ENCODE data around the gene PALM2AKAP2.
A peak's percentile ranks its signal among the peaks of the same experiment; 100 is the strongest.

Gene PALM2AKAP2

DNA sequence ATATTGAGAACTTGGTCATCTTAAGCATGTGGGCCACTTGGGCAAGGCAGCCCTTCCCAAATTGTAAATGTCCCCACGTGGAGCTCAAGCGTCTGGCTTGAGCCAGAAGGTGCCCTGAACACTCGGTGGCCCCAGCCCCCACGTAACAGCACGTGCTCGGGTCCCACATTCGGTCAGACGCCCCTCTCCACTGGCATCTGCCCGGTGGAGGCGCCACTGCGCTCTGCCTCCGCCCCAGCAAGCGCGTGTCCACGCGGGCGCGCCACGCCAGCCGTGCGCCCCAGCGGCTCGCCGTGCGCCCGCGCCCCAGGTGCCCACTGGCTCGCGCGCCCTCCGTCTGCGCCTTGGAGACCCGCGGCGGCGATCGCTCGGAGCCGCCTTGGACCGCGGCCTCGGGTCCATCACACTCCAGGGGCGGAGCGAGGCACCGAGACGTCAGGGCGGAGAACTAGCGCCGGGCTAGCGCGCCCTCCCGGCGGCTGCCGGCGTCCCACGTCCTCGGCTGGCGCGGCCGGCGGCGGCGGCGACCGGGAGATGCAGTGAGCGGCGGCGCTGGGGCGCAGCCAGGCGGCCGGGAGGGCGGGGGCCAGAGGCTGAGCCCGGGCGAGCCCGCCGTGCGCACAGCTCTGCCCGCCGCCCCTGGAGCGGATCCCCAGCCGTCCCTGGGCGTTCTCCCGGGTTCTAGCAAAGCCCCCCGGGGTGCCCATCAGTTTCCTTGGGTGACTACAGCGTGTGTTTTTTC, at the start of gene PALM2AKAP2:
Gene PALM2AKAP2 (plus strand): TSS at position 488 of the 742 bp plus-strand sequence. CDS start 291 bp downstream, outside the sequence.
- H3K4me3 ChIP-seq (ENCODE audit: control insufficient read depth, low read depth, low read length): peak within 1 kb of the TSS; percentile 82
- DNase-seq (ENCODE audit: low read depth): no peak
- TF ChIP-seq, protein P1, sequence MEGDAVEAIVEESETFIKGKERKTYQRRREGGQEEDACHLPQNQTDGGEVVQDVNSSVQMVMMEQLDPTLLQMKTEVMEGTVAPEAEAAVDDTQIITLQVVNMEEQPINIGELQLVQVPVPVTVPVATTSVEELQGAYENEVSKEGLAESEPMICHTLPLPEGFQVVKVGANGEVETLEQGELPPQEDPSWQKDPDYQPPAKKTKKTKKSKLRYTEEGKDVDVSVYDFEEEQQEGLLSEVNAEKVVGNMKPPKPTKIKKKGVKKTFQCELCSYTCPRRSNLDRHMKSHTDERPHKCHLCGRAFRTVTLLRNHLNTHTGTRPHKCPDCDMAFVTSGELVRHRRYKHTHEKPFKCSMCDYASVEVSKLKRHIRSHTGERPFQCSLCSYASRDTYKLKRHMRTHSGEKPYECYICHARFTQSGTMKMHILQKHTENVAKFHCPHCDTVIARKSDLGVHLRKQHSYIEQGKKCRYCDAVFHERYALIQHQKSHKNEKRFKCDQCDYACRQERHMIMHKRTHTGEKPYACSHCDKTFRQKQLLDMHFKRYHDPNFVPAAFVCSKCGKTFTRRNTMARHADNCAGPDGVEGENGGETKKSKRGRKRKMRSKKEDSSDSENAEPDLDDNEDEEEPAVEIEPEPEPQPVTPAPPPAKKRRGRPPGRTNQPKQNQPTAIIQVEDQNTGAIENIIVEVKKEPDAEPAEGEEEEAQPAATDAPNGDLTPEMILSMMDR (IDR thresholded peaks at IDR 0.05; ENCODE audit: control insufficient read depth, insufficient read depth, low read depth, low read length, missing control alignments): no peak

DNA sequence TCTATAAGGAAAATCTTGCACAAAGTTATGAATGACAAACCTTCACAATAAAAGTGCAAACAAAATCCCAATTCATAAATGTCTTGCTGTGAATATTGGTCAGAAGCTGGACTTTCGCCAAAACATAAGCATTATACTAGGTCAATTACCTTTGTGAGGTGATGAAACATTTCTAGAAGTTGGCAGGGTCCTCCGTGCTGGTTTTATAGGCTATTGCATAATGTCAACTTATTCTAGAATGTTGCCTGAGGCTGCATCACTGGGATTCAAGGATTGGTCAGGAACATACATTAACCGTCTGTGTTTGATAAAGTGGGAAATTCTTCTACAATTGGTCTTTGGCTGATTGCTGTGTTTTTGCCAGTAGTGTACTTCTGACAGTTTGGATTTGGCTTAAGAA, 49.8 kb upstream of the PALM2AKAP2 start:
- no peak for DNase-seq (ENCODE audit: low read depth)
- H3K4me3 ChIP-seq (ENCODE audit: control insufficient read depth, low read depth, low read length): no peak overlapping the region
- TF ChIP-seq, protein P1 (IDR thresholded peaks at IDR 0.05; ENCODE audit: control insufficient read depth, insufficient read depth, low read depth, low read length, missing control alignments): no peak

DNA sequence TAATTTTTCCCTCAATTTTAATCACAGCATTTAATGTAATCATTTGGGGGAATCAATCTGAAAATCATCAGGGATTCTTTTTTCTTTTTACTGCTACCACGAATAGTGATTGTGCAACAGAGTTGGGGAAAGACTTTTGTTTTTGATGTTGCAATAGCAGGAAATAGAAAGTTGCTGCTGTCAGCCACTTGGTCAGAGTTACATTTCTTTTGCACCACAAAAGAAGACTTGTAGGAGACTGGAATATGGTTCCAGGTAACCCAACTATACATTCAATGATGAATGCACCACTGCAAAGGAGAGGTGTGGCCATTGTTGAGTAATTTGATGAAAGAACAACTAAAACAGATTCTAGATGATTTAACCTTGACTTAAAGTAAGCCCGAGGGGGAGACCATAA, 46.3 kb upstream of the PALM2AKAP2 start:
- peak; percentile 34 for DNase-seq (ENCODE audit: low read depth)
- H3K4me3 ChIP-seq (ENCODE audit: control insufficient read depth, low read depth, low read length): no peak overlapping the region
- TF ChIP-seq, protein P1 (IDR thresholded peaks at IDR 0.05; ENCODE audit: control insufficient read depth, insufficient read depth, low read depth, low read length, missing control alignments): no peak

DNA sequence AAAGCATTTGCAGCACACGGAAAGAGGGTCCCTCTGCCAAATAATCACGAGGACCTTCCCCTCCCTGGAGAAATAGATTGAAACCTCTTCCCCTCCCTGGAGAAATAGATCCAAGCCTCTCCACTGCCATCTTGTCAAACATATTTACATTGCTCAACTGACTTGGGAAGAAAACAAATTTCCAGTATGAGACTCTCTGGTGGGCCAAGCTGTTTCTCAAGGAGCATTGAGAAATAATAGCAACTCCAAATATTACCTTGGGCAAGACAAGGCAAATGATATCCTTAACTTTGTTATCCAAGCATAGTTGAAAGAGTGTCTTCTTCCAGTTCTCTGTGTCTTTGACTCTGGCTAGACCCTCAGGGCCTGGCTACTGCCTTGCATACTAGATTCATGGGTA, 45.2 kb upstream of the PALM2AKAP2 start:
- TF ChIP-seq, protein P1 (IDR thresholded peaks at IDR 0.05; ENCODE audit: control insufficient read depth, insufficient read depth, low read depth, low read length, missing control alignments): no peak
- H3K4me3 ChIP-seq (ENCODE audit: control insufficient read depth, low read depth, low read length): no peak overlapping the region
- no peak for DNase-seq (ENCODE audit: low read depth)

DNA sequence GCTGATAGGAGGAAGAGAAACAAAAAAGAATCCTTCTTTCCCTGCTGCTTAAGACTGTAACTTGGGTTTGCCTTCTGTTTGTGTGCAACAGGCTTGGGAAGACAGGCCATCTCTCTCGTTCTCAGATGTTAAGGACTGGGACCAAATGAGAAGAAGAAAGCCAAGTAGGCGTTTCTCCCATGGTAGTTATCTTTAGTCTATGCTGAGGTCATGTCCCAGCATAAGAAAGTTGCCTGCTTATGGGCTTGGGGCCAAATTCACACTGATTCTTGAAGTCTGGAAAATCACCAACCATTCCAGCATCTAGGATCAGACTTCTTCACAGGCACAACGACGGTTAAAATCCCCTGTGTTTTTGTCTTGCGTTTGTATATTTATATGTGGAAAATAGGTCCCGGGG, 44.2 kb upstream of the PALM2AKAP2 start:
- H3K4me3 ChIP-seq (ENCODE audit: control insufficient read depth, low read depth, low read length): no peak overlapping the region
- DNase-seq (ENCODE audit: low read depth): no peak
- TF ChIP-seq, protein P1 (IDR thresholded peaks at IDR 0.05; ENCODE audit: control insufficient read depth, insufficient read depth, low read depth, low read length, missing control alignments): no peak

DNA sequence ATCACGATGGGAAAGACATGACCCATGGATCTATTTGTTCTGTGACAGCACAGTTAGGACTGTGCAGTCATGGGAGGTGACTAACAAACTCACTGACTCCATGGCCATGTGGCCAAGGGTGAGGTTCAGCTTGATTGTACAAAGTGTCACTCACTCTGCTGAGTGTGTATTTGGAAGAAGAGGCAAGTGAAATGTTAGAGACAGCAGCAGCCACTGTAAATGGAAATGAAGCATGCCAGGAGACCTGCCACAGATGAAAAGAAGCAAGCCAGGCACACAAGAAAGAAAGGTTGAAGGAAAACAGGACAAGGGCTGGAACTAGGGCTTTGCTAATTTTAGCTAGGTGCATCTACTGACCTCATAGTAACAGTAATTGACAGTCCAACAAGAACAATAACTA, 42.7 kb upstream of the PALM2AKAP2 start:
- TF ChIP-seq, protein P1 (IDR thresholded peaks at IDR 0.05; ENCODE audit: control insufficient read depth, insufficient read depth, low read depth, low read length, missing control alignments): no peak
- DNase-seq (ENCODE audit: low read depth): no peak
- no peak overlapping the region for H3K4me3 ChIP-seq (ENCODE audit: control insufficient read depth, low read depth, low read length)

Data from AG09309 (cell line).